Neural crest cell (in vitro differentiated cells): ENCODE results near the gene EGLN3. TPM values are rescaled to one million over a fixed set of nuclear protein-coding genes. Genes with fewer than 3 reads are reported as not detected.

Experiments used
- DNase-seq: peaks from one replicate; pipeline ENCODE4 v3.0.0; 2021; ENCODE audit warnings: low read depth, mixed read lengths, low spot score
- H3K27ac Mint-ChIP-seq: one replicate; pipeline ENCODE4 v1.8.0; 2021; ENCODE audit warnings: mild to moderate bottlenecking, mixed read lengths; ENCODE audit not compliant: unreplicated experiment
- H3K27me3 Mint-ChIP-seq: 2 replicates; pipeline ENCODE4 v1.8.0; 2021; ENCODE audit warnings: low read depth, mild to moderate bottlenecking, mixed read lengths
- H3K36me3 Mint-ChIP-seq: 2 replicates; pipeline ENCODE4 v1.8.0; 2021; ENCODE audit warnings: low read depth, mild to moderate bottlenecking, mixed read lengths
- H3K4me1 Mint-ChIP-seq: 2 replicates; pipeline ENCODE4 v1.8.0; 2021; ENCODE audit warnings: mixed read lengths
- H3K4me3 Mint-ChIP-seq: one replicate; pipeline ENCODE4 v1.8.0; 2021; ENCODE audit warnings: mild to moderate bottlenecking, mixed read lengths
- H3K9me3 Mint-ChIP-seq: 2 replicates; pipeline ENCODE4 v1.8.0; 2021; ENCODE audit warnings: mixed read lengths
- total RNA-seq: library from RNA; stranded (reverse); gene quantifications from 2 replicates; pipeline ENCODE4 v1.2.1, GENCODE V29; 2021
- TF ChIP-seq, protein P1 (sequence below): fragments of 200-600 bp; sonication (generic); conservative IDR thresholded peaks from 2 replicates; pipeline ENCODE4 v1.5.0; 2021; ENCODE audit warnings: antibody characterized with exemption, mild to moderate bottlenecking

EGLN3 gene
- total RNA-seq, 1 donor from 2014 or later, result 0.89 TPM

DNA sequence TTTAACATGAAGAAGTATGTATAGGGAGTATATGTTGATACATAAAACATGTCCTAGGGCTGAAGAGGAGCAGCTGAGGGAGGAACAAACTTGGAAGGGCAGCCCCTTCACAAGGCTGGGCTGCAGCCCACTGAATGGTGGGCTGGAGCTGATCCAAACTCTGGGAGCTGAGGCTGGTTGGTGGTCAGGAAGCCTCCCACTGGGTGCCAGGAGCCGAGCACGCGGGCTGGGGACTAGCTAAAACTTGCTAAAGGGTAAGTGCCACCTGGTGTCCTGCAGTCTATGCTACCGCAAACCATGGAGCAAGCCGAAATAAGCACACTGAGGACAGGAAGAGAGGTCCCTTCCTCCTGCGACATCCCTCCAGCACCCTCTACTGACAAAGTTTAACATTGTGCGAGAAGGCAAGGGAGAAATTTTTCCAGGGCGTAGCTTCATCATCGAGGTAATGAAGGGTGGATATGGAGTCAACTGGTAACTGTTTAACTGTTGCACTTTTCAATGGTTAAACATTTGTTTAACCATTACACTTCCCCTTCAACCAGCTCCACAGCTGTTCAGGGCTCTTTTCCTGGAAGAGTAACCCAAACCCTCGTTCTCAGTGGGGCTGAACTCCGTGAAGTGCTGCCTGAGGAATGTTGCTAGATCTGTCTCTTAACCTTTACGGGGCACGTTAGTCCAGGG lies 42.2 kb downstream of the EGLN3 start:
- Mint-ChIP-seq H3K9me3 (no peaks in the 10 kb centered on the region), H3K27me3 (no peaks in the 10 kb centered on the region), H3K4me1 (no peaks in the 10 kb centered on the region), H3K4me3 (no peak overlapping the region), H3K27ac (no peak overlapping the region), H3K36me3 (no peaks in the 10 kb centered on the region)
- no peak for DNase-seq
- TF ChIP-seq, protein P1, sequence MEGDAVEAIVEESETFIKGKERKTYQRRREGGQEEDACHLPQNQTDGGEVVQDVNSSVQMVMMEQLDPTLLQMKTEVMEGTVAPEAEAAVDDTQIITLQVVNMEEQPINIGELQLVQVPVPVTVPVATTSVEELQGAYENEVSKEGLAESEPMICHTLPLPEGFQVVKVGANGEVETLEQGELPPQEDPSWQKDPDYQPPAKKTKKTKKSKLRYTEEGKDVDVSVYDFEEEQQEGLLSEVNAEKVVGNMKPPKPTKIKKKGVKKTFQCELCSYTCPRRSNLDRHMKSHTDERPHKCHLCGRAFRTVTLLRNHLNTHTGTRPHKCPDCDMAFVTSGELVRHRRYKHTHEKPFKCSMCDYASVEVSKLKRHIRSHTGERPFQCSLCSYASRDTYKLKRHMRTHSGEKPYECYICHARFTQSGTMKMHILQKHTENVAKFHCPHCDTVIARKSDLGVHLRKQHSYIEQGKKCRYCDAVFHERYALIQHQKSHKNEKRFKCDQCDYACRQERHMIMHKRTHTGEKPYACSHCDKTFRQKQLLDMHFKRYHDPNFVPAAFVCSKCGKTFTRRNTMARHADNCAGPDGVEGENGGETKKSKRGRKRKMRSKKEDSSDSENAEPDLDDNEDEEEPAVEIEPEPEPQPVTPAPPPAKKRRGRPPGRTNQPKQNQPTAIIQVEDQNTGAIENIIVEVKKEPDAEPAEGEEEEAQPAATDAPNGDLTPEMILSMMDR, result no peak

DNA sequence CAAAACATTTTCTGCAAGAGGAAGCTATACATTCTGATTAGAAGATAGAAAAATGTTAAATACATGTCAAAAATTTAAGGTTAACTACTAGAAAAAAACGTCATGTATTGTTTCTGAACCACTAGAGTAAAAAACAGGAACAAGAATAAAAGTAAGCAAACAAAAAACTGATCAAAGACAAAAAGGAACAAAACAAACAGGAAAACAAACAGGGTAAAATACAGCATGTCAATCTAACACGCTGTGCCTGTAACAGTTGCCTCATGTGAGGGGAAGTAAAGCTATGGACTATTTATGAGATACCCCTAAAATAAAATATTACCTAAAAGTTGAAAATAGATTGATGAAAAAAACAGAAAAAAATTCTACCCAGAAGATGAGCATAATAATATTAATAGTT lies 43.9 kb downstream of the EGLN3 start:
- H3K9me3 Mint-ChIP-seq, result no peaks in the 10 kb centered on the region
- H3K4me3 Mint-ChIP-seq, result no peak overlapping the region
- H3K36me3 Mint-ChIP-seq, result no peaks in the 10 kb centered on the region
- no peaks in the 10 kb centered on the region for H3K27me3 Mint-ChIP-seq
- DNase-seq, result no peak
- TF ChIP-seq, protein P1, result no peak
- H3K27ac Mint-ChIP-seq, result no peak overlapping the region
- H3K4me1 Mint-ChIP-seq, result no peaks in the 10 kb centered on the region

DNA sequence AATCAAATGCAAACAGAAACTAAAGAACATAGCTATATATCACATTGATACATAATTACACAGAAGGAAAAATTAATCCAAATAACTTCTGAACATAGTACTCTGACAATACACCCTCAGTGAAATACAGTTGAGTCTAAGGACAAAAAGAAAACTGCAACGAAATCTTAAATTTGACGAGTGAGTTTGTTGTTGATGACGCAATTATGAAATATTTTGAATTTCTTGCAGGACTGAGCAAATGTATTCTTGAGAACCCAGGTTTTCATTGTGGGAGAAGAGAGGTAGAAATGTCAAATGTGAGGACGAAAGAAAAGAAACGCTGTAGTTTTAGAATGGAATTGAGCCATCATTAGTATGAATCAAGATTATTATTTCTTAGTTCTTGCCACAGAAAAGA lies 46.3 kb downstream of the EGLN3 start:
- Mint-ChIP-seq H3K4me1 (no peaks in the 10 kb centered on the region), H3K9me3 (no peaks in the 10 kb centered on the region), H3K4me3 (no peak overlapping the region), H3K27ac (no peak overlapping the region), H3K36me3 (no peaks in the 10 kb centered on the region), H3K27me3 (no peaks in the 10 kb centered on the region)
- TF ChIP-seq, protein P1, result no peak
- no peak for DNase-seq

DNA sequence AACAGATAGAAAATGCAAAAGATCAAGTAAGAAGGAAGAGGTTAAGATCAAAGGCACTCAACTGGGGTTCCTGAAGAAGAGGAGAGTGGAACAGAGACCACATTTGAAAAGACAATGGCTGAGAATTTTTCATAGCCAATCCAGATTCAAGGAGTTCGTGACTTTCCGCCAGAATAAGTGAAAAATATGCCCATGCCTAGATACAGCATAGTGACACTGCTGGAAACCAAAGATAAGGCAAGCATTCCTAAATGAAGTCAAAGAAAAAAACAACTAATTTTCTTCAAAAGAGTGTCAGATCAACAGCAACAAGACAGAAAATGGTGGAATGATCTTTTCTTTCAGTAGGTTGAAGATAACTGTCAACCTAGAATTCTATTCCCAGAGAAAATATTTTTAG lies 47.5 kb downstream of the EGLN3 start:
- Mint-ChIP-seq H3K27ac (no peak overlapping the region), H3K27me3 (no peaks in the 10 kb centered on the region), H3K4me3 (no peak overlapping the region), H3K36me3 (no peaks in the 10 kb centered on the region), H3K9me3 (no peaks in the 10 kb centered on the region), H3K4me1 (no peaks in the 10 kb centered on the region)
- TF ChIP-seq, protein P1, result no peak
- no peak for DNase-seq

DNA sequence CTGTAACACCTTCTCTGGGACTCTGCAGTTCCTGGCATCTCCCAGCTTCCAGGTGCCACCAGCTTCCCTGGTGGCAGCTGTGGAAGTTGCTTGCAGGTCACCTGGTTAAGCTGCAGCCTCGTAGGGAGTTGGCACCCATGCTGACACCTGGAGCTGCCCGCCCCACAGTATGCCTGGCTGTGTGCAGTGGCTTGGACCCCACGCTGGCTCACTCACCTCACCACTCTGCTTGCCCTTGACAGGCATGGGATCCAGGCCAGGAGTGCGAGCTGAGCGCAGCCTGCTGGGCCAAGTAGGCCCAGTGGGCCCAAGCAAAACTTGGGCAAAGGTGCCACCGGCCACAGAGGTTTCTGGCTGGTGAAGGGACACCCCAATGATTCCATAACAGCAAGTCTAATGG lies 48.5 kb downstream of the EGLN3 start:
- no peaks in the 10 kb centered on the region for H3K4me1 Mint-ChIP-seq
- no peak for DNase-seq
- no peak overlapping the region for H3K27ac Mint-ChIP-seq
- TF ChIP-seq, protein P1, result no peak
- no peaks in the 10 kb centered on the region for H3K9me3 Mint-ChIP-seq
- H3K27me3 Mint-ChIP-seq, result no peaks in the 10 kb centered on the region
- H3K4me3 Mint-ChIP-seq, result no peak overlapping the region
- H3K36me3 Mint-ChIP-seq, result no peaks in the 10 kb centered on the region
